HCT116 (cell line): ENCODE results near the gene FAM117A. TPM values are rescaled to one million over a fixed set of nuclear protein-coding genes. Genes with fewer than 3 reads are reported as not detected.

ENCODE experiments used
- ATAC-seq: fragments of 200-7000 bp; cut with Tn5 transposase; 2 replicates; pipeline ENCODE4 v1.9.1; 2020; ENCODE audit warnings: mild to moderate bottlenecking, moderate library complexity
- BruUV-seq: library from RNA; stranded (reverse); fragments of 400-500 nt; replicated peaks from 2 replicates; lab custom pipeline; 2021; lab: Mats Ljungman, UMichigan
- CTCF ChIA-PET: fragments of 300-600 bp; sonication (Branson Sonifier 250); formaldehyde crosslinking; loops from one replicate; lab custom pipeline; 2021; ENCODE audit warnings: antibody characterized with exemption; lab: Charles Lee
- POLR2A ChIA-PET: fragments of 300-600, 350-600 bp; sonication (Branson Sonifier 250); formaldehyde crosslinking; loops from one replicate; lab custom pipeline; 2021; ENCODE audit warnings: antibody characterized with exemption; lab: Charles Lee
- RAD21 ChIA-PET, 2 experiments: fragments of 300-600 bp; sonication (Branson Sonifier 250); formaldehyde crosslinking; loops; one replicate each; lab custom pipeline; 2023; ENCODE audit warnings: low total read pairs in 2 of 2; ENCODE audit not compliant: uncharacterized antibody in 2 of 2, unreplicated experiment in 2 of 2, low non-redundant PET in 1 of 2; lab: Charles Lee
- DNase-seq: peaks from one replicate; pipeline ENCODE4 v3.0.0-alpha.2; 2010; ENCODE audit warnings: low read depth, low spot score
- H2AFZ ChIP-seq: fragments of 200-600 bp; shearing (Covaris generic), sonication (generic); 2 replicates; pipeline ENCODE4 v1.6.1; 2017; ENCODE audit warnings: low read depth, mixed run types, mixed read lengths, antibody characterized with exemption, low read length; ENCODE audit not compliant: poor library complexity, severe bottlenecking
- H3K27ac ChIP-seq: 2 replicates; pipeline ENCODE4 v1.5.1; 2012; ENCODE audit warnings: low read depth, low read length
- H3K27me3 ChIP-seq: fragments of 200-600 bp; sonication (generic); 2 replicates; pipeline ENCODE4 v1.6.1; 2016; ENCODE audit warnings: mixed run types, low read length, mixed read lengths; ENCODE audit not compliant: insufficient read depth
- H3K36me3 ChIP-seq, 2 experiments: fragments of 200-500 bp in 1 of 2; fragments of 200-600 bp in 1 of 2; sonication (Bioruptor generic) in 1 of 2; sonication (generic) in 1 of 2; 2 replicates each; pipeline versions ENCODE4 v1.5.1 to v1.6.1; 2014 to 2016; ENCODE audit warnings: low read length in 2 of 2, inconsistent platforms in 1 of 2, mixed read lengths in 1 of 2, mixed run types in 1 of 2; ENCODE audit not compliant: insufficient read depth in 2 of 2, control insufficient read depth in 1 of 2
- H3K4me1 ChIP-seq, 2 experiments: fragments of 200-600 bp in 1 of 2; sonication (generic) in 1 of 2; 2 replicates each; pipeline versions ENCODE4 v1.5.1 to v1.6.1; 2012 to 2017; ENCODE audit warnings: low read length in 2 of 2, inconsistent platforms in 1 of 2, mild to moderate bottlenecking in 1 of 2, mixed read lengths in 1 of 2, mixed run types in 1 of 2, moderate library complexity in 1 of 2; ENCODE audit not compliant: insufficient read depth in 2 of 2, control insufficient read depth in 1 of 2
- H3K4me2 ChIP-seq: fragments of 200-600 bp; sonication (generic); 2 replicates; pipeline ENCODE4 v1.6.1; 2017; ENCODE audit warnings: mixed run types, low read length, mixed read lengths
- H3K4me3 ChIP-seq, 2 experiments: fragments of 200-600 bp in 1 of 2; sonication (generic) in 1 of 2; replicated peaks in 1 of 2; 2 replicates each; pipeline ENCODE4 v1.5.1; 2011 to 2016; ENCODE audit warnings: low read length in 2 of 2, control low read depth in 1 of 2, low read depth in 1 of 2, mild to moderate bottlenecking in 1 of 2, mixed read lengths in 1 of 2, mixed run types in 1 of 2
- H3K79me2 ChIP-seq: fragments of 200-600 bp; sonication (generic); 2 replicates; pipeline ENCODE4 v1.6.1; 2017; ENCODE audit warnings: mild to moderate bottlenecking, mixed run types, low read length, moderate library complexity, mixed read lengths; ENCODE audit not compliant: insufficient read depth
- H3K9ac ChIP-seq: fragments of 200-600 bp; sonication (generic); 2 replicates; pipeline ENCODE4 v1.6.1; 2016; ENCODE audit warnings: low read length, mixed read lengths
- H3K9me2 ChIP-seq: fragments of 200-600 bp; sonication (generic), shearing (Covaris generic); 2 replicates; pipeline ENCODE4 v1.6.1; 2017; ENCODE audit warnings: mixed run types, mild to moderate bottlenecking, moderate library complexity; ENCODE audit not compliant: insufficient read depth
- H3K9me3 ChIP-seq, 2 experiments: fragments of 200-500 bp in 1 of 2; fragments of 200-600 bp in 1 of 2; sonication (Bioruptor generic) in 1 of 2; sonication (generic) in 1 of 2; 2 replicates each; pipeline ENCODE4 v1.6.1; 2014 to 2017; ENCODE audit warnings: low read length in 2 of 2, mixed read lengths in 2 of 2, inconsistent platforms in 1 of 2, low read depth in 1 of 2, mild to moderate bottlenecking in 1 of 2, mixed run types in 1 of 2, moderate library complexity in 1 of 2; ENCODE audit not compliant: control insufficient read depth in 1 of 2, insufficient read depth in 1 of 2
- H4K20me1 ChIP-seq: fragments of 200-600 bp; sonication (generic), shearing (Covaris generic); 2 replicates; pipeline ENCODE4 v1.6.1; 2017; ENCODE audit warnings: mixed run types, mild to moderate bottlenecking, moderate library complexity; ENCODE audit not compliant: insufficient read depth
- EGR1 ChIP-seq: IDR thresholded peaks from 2 replicates; pipeline ENCODE4 v1.6.1; 2012; ENCODE audit warnings: low read depth
- ELF1 ChIP-seq: IDR thresholded peaks from 2 replicates; pipeline ENCODE4 v1.6.1; 2012; ENCODE audit warnings: low read depth, borderline replicate concordance
- FOSL1 ChIP-seq: IDR thresholded peaks from 2 replicates; pipeline ENCODE4 v1.6.1; 2012; ENCODE audit warnings: low read depth
- JUND ChIP-seq: IDR thresholded peaks from 2 replicates; pipeline ENCODE4 v1.6.1; 2012
- POLR2A ChIP-seq: IDR thresholded peaks from 2 replicates; pipeline ENCODE4 v1.7.0; 2011; ENCODE audit warnings: borderline replicate concordance; ENCODE audit not compliant: insufficient read depth, insufficient read length; ENCODE audit errors: extremely low read depth
- POLR2AphosphoS5 ChIP-seq: IDR thresholded peaks from 2 replicates; pipeline ENCODE4 v1.6.1; 2011; ENCODE audit warnings: mild to moderate bottlenecking, low read depth, low read length, moderate library complexity
- RAD21 ChIP-seq: IDR thresholded peaks from 2 replicates; pipeline ENCODE4 v1.6.1; 2012; ENCODE audit warnings: low read depth, mild to moderate bottlenecking
- SP1 ChIP-seq: IDR thresholded peaks from 2 replicates; pipeline ENCODE4 v1.6.1; 2012; ENCODE audit warnings: low read depth
- TCF7L2 ChIP-seq: IDR thresholded peaks from 2 replicates; pipeline ENCODE4 v1.7.0; 2011; ENCODE audit warnings: borderline replicate concordance, inconsistent platforms; ENCODE audit not compliant: insufficient read depth, insufficient read length; ENCODE audit errors: extremely low read depth
- YY1 ChIP-seq: IDR thresholded peaks from 2 replicates; pipeline ENCODE4 v1.6.1; 2011; ENCODE audit warnings: low read length, low read depth, moderate library complexity, mild to moderate bottlenecking; ENCODE audit not compliant: insufficient replicate concordance; ENCODE audit errors: extremely low read depth
- ZFX ChIP-seq: fragments of 450-650 bp; IDR thresholded peaks from 2 replicates; pipeline ENCODE4 v1.6.1; 2017
- ZNF274 ChIP-seq: fragments of 200-500 bp; sonication (Bioruptor generic); IDR thresholded peaks from 2 replicates; pipeline ENCODE4 v1.6.1; 2014; ENCODE audit warnings: mild to moderate bottlenecking, low read depth, low read length, inconsistent platforms
- intact Hi-C: fragments of 100-400 bp; cut with micrococcal nuclease; formaldehyde crosslinking; loops from 2 replicates; pipeline ENCODE4 v1.10.0; 2022
- total RNA-seq: library from RNA; stranded (reverse); gene quantifications from one replicate; pipeline ENCODE4 v1.2.1, GENCODE V29; 2021; ENCODE audit not compliant: unreplicated experiment
- TF ChIP-seq, protein P1 (sequence below): IDR thresholded peaks from 2 replicates; pipeline ENCODE4 v1.6.1; 2012
- TF ChIP-seq, protein P2 (sequence below): IDR thresholded peaks from 2 replicates; pipeline ENCODE4 v1.6.1; 2011; ENCODE audit warnings: mild to moderate bottlenecking, low read length, moderate library complexity; ENCODE audit not compliant: insufficient replicate concordance; ENCODE audit errors: extremely low read depth
- TF ChIP-seq, protein P3 (sequence below): IDR thresholded peaks from 2 replicates; pipeline ENCODE4 v1.6.1; 2012; ENCODE audit warnings: low read depth

Gene FAM117A
- total RNA-seq, 1 experiment from 2014 or later = 12.8 TPM

DNA sequence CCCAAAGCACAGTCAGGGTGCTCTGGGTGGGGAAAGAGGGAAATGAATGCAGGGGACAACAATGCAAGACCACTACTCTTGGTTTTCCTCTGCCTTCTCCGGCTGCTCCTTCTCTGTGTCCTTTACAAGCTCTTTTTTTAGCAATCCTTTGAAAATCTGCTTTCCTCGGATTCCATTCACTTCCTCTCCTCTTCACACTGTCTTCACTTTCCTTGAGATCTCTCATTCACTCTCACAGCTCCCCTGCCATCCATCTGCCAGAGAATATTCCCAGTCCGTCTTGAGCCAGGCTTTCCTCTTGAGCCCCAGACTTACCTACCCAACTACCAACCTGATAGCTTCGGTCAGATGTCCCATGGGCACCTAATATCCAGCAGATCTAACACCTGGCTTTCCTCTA, 75.1 kb downstream of the FAM117A start:
- Histone ChIP-seq H3K27me3 (no peaks in the 10 kb centered on the region), H3K4me1 (no peaks in the 10 kb centered on the region), H3K9ac (no peak overlapping the region), H3K4me2 (no peak overlapping the region), H3K9me2 (no peaks in the 10 kb centered on the region), H2AFZ (no peak overlapping the region), H3K9me3 (no peaks in the 10 kb centered on the region), H3K4me3 (no peak overlapping the region), H3K27ac (no peak overlapping the region), H4K20me1 (no peaks in the 10 kb centered on the region), H3K36me3 (no peaks in the 10 kb centered on the region), H3K79me2 (no peaks in the 10 kb centered on the region)
- ChIA-PET POLR2A (no interaction called here), RAD21 (no interaction called here), CTCF (interaction anchor here (1.6 to 2.2 kb wide), 2 partner anchors 119 to 121 kb away, joined by 5 to 9 read pairs; no protein-coding TSS in a partner anchor)
- DNase-seq = no peak
- intact Hi-C loops = no loop called here
- BruUV-seq = no TSS peak
- TF ChIP-seq ELF1 (no peak), POLR2AphosphoS5 (no peak), RAD21 (no peak), SP1 (no peak), POLR2A (no peak), FOSL1 (no peak), ZNF274 (no peak), YY1 (no peak), JUND (no peak), TCF7L2 (no peak), ZFX (no peak), EGR1 (no peak)
- TF ChIP-seq, protein P1, sequence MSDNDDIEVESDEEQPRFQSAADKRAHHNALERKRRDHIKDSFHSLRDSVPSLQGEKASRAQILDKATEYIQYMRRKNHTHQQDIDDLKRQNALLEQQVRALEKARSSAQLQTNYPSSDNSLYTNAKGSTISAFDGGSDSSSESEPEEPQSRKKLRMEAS = no peak
- TF ChIP-seq, protein P2, sequence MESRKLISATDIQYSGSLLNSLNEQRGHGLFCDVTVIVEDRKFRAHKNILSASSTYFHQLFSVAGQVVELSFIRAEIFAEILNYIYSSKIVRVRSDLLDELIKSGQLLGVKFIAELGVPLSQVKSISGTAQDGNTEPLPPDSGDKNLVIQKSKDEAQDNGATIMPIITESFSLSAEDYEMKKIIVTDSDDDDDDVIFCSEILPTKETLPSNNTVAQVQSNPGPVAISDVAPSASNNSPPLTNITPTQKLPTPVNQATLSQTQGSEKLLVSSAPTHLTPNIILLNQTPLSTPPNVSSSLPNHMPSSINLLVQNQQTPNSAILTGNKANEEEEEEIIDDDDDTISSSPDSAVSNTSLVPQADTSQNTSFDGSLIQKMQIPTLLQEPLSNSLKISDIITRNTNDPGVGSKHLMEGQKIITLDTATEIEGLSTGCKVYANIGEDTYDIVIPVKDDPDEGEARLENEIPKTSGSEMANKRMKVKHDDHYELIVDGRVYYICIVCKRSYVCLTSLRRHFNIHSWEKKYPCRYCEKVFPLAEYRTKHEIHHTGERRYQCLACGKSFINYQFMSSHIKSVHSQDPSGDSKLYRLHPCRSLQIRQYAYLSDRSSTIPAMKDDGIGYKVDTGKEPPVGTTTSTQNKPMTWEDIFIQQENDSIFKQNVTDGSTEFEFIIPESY = no peak
- TF ChIP-seq, protein P3, sequence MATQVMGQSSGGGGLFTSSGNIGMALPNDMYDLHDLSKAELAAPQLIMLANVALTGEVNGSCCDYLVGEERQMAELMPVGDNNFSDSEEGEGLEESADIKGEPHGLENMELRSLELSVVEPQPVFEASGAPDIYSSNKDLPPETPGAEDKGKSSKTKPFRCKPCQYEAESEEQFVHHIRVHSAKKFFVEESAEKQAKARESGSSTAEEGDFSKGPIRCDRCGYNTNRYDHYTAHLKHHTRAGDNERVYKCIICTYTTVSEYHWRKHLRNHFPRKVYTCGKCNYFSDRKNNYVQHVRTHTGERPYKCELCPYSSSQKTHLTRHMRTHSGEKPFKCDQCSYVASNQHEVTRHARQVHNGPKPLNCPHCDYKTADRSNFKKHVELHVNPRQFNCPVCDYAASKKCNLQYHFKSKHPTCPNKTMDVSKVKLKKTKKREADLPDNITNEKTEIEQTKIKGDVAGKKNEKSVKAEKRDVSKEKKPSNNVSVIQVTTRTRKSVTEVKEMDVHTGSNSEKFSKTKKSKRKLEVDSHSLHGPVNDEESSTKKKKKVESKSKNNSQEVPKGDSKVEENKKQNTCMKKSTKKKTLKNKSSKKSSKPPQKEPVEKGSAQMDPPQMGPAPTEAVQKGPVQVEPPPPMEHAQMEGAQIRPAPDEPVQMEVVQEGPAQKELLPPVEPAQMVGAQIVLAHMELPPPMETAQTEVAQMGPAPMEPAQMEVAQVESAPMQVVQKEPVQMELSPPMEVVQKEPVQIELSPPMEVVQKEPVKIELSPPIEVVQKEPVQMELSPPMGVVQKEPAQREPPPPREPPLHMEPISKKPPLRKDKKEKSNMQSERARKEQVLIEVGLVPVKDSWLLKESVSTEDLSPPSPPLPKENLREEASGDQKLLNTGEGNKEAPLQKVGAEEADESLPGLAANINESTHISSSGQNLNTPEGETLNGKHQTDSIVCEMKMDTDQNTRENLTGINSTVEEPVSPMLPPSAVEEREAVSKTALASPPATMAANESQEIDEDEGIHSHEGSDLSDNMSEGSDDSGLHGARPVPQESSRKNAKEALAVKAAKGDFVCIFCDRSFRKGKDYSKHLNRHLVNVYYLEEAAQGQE = no peak
- no peak for ATAC-seq
